Ovary (tissue), 3 donors: ENCODE results near the gene RPL36A.

ENCODE experiments used
- CTCF ChIP-seq, 3 donors: fragments of 450-650 bp in 2 of 3; fragments of 200-600 bp in 1 of 3; IDR thresholded peaks; one replicate each; pipeline versions ENCODE4 v1.5.1 to v1.8.0; 2016 to 2022; ENCODE audit warnings: antibody characterized with exemption in 3 of 3, mild to moderate bottlenecking in 1 of 3
- POLR2A ChIP-seq: fragments of 450-650 bp; IDR thresholded peaks from one replicate; pipeline ENCODE4 v1.6.1; 2017; ENCODE audit warnings: antibody characterized with exemption, mild to moderate bottlenecking, moderate library complexity
- donor health status: DM: no; HTN: no; CAD: no.

DNA sequence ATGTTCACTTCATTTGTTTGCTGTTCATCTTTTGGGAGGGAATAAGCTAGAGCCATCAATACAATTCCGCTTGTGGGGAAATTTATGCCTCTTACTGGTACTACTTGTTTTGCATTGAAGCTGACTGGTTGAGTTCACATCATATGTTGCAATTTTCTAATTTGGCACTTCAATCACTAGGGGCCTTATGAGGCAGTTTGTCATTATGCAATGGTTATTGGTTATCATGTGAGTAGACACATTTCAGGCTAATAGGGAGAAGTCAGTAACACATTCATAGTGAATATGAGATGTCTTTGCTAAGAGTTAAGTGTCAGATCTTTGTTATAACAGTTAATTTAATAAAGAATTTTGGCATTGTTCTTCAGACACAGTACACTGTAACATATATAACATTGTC lies 5.0 kb downstream of the RPL36A start:
- no peak for TF ChIP-seq CTCF (IDR thresholded peaks at IDR 0.05)
- no peak for TF ChIP-seq POLR2A
